IPS DF 6.9 (cell line): Measurements from ENCODE around the gene FXYD4.

ENCODE experiments used
- DNase-seq: peaks from one replicate; pipeline ENCODE4 v3.0.0-alpha.2; 2013; ENCODE audit warnings: low read depth, low spot score
- H3K27ac ChIP-seq: one replicate; pipeline ENCODE4 v1.5.1; 2013; ENCODE audit warnings: low read length, control low read depth
- H3K27me3 ChIP-seq: 2 replicates; pipeline ENCODE4 v1.6.1; 2013; ENCODE audit warnings: mild to moderate bottlenecking, low read length; ENCODE audit not compliant: control insufficient read depth, insufficient read depth
- H3K36me3 ChIP-seq: 2 replicates; pipeline ENCODE4 v1.6.1; 2013; ENCODE audit warnings: low read length; ENCODE audit not compliant: control insufficient read depth, insufficient read depth
- H3K4me1 ChIP-seq: 2 replicates; pipeline ENCODE4 v1.6.1; 2013; ENCODE audit warnings: low read length; ENCODE audit not compliant: control insufficient read depth, insufficient read depth
- H3K4me3 ChIP-seq: 2 replicates; pipeline ENCODE4 v1.5.1; 2013; ENCODE audit warnings: mild to moderate bottlenecking, low read length
- H3K9me3 ChIP-seq: 2 replicates; pipeline ENCODE4 v1.6.1; 2013; ENCODE audit warnings: low read length, inconsistent platforms; ENCODE audit not compliant: control insufficient read depth, insufficient read depth
- WGBS: extraction: QIAGEN DNeasy Blood & Tissue Kit; methylation state at CpG from one replicate; pipeline ENCODE4 v1.1.7; 2013; ENCODE audit warnings: mixed read lengths, missing lambda C conversion rate; ENCODE audit not compliant: insufficient read length, insufficient coverage; 5-methylcytosine and 5-hydroxymethylcytosine counted together

The FXYD4 gene

GRCh38 chr10:43373461-43373860, 2.0 kb downstream of the FXYD4 start:
- H3K27ac ChIP-seq = no peak overlapping the region
- no CpG with 5 or more reads among the region's 5 CpGs for WGBS
- H3K36me3 ChIP-seq = no peaks in the 10 kb centered on the region
- peaks cover 2% of the 10 kb centered on the region; the same call in 1 of the 2 replicates for H3K4me1 ChIP-seq
- DNase-seq = no peak
- H3K4me3 ChIP-seq = no peak overlapping the region
- H3K27me3 ChIP-seq = no peaks in the 10 kb centered on the region
- H3K9me3 ChIP-seq = no peaks in the 10 kb centered on the region

GRCh38 chr10:43374194-43374593, 2.8 kb downstream of the FXYD4 start:
- WGBS = no CpG with 5 or more reads among the region's 3 CpGs
- no peak overlapping the region for H3K4me3 ChIP-seq
- DNase-seq = no peak
- peaks cover 2% of the 10 kb centered on the region; the same call in 1 of the 2 replicates for H3K4me1 ChIP-seq
- no peak overlapping the region for H3K27ac ChIP-seq
- H3K9me3 ChIP-seq = no peaks in the 10 kb centered on the region
- no peaks in the 10 kb centered on the region for H3K27me3 ChIP-seq
- H3K36me3 ChIP-seq = no peaks in the 10 kb centered on the region

- peaks cover 2% of the 10 kb centered on the region; the same call in 1 of the 2 replicates for H3K4me1 ChIP-seq
- H3K9me3 ChIP-seq = no peaks in the 10 kb centered on the region
- H3K27me3 ChIP-seq = no peaks in the 10 kb centered on the region
- WGBS = no CpG with 5 or more reads among the region's 12 CpGs
- no peaks in the 10 kb centered on the region for H3K36me3 ChIP-seq
- H3K27ac ChIP-seq = no peak overlapping the region
- H3K4me3 ChIP-seq = no peak overlapping the region
- no peak for DNase-seq
These were observed 4.1 kb downstream of the FXYD4 start for GRCh38 chr10:43375401-43376020.

- no peak for DNase-seq
- no peaks in the 10 kb centered on the region for H3K9me3 ChIP-seq
- no peak overlapping the region for H3K4me3 ChIP-seq
- WGBS = no CpG with 5 or more reads among the region's 9 CpGs
- peaks cover 2% of the 10 kb centered on the region; the same call in 1 of the 2 replicates for H3K4me1 ChIP-seq
- H3K27ac ChIP-seq = no peak overlapping the region
- no peaks in the 10 kb centered on the region for H3K36me3 ChIP-seq
- H3K27me3 ChIP-seq = no peaks in the 10 kb centered on the region
These were observed 4.7 kb downstream of the FXYD4 start for GRCh38 chr10:43376046-43376635.

GRCh38 chr10:43376828-43377423, 5.5 kb downstream of the FXYD4 start:
- Histone ChIP-seq H3K27me3 (no peaks in the 10 kb centered on the region), H3K27ac (no peak overlapping the region), H3K9me3 (no peaks in the 10 kb centered on the region), H3K36me3 (no peaks in the 10 kb centered on the region), H3K4me3 (no peak overlapping the region), H3K4me1 (peaks cover 2% of the 10 kb centered on the region; the same call in 1 of the 2 replicates)
- no peak for DNase-seq
- no CpG with 5 or more reads among the region's 2 CpGs for WGBS

- WGBS = no CpG with 5 or more reads among the region's 13 CpGs
These were observed 6.0 kb downstream of the FXYD4 start for GRCh38 chr10:43377424-43377883.

GRCh38 chr10:43380610-43381222, 9.3 kb downstream of the FXYD4 start:
- WGBS = no CpG with 5 or more reads among the region's 5 CpGs
- no peak for DNase-seq
- H3K27me3 ChIP-seq = no peaks in the 10 kb centered on the region
- H3K9me3 ChIP-seq = no peaks in the 10 kb centered on the region
- no peaks in the 10 kb centered on the region for H3K36me3 ChIP-seq
- no peak overlapping the region for H3K27ac ChIP-seq
- no peak overlapping the region for H3K4me3 ChIP-seq
- no peaks in the 10 kb centered on the region for H3K4me1 ChIP-seq

More at GRCh38 chr10:43377424-43377883, 6.0 kb downstream of the FXYD4 start:
- H3K27me3 ChIP-seq = no peaks in the 10 kb centered on the region
- no peak for DNase-seq
- H3K36me3 ChIP-seq = no peaks in the 10 kb centered on the region
- H3K9me3 ChIP-seq = no peaks in the 10 kb centered on the region
- no peak overlapping the region for H3K4me3 ChIP-seq
- no peak overlapping the region for H3K27ac ChIP-seq
- peaks cover 2% of the 10 kb centered on the region; the same call in 1 of the 2 replicates for H3K4me1 ChIP-seq

- no peak overlapping the region for H3K4me3 ChIP-seq
- no CpG with 5 or more reads among the region's 14 CpGs for WGBS
- H3K27ac ChIP-seq = no peak overlapping the region
- DNase-seq = no peak
- H3K36me3 ChIP-seq = peaks cover 15% of the 10 kb centered on the region; the same call in 1 of the 2 replicates
- H3K4me1 ChIP-seq = no peaks in the 10 kb centered on the region
- H3K27me3 ChIP-seq = no peaks in the 10 kb centered on the region
- no peaks in the 10 kb centered on the region for H3K9me3 ChIP-seq
These were observed 12.0 kb downstream of the FXYD4 start for GRCh38 chr10:43383204-43383971.

- WGBS = no CpG with 5 or more reads among the region's 10 CpGs
- Histone ChIP-seq H3K9me3 (no peaks in the 10 kb centered on the region), H3K4me1 (no peaks in the 10 kb centered on the region), H3K27ac (peak overlapping the region; percentile 42), H3K27me3 (no peaks in the 10 kb centered on the region), H3K36me3 (peaks cover 19% of the 10 kb centered on the region; the same call in 1 of the 2 replicates), H3K4me3 (no peak overlapping the region)
- DNase-seq = no peak
These were observed 13.1 kb downstream of the FXYD4 start for GRCh38 chr10:43384252-43385221.
